PC-9 (cell line): ENCODE results near the gene CACNA1B.

Experiments used
- CTCF ChIP-seq: fragments of 200-600 bp; sonication (generic); conservative IDR thresholded peaks from 2 replicates; pipeline ENCODE4 v1.6.1; 2017; ENCODE audit warnings: mixed run types, antibody characterized with exemption, mild to moderate bottlenecking, moderate library complexity
- EZH2 ChIP-seq: fragments of 200-600 bp; sonication (generic); IDR thresholded peaks from 2 replicates; pipeline ENCODE4 v1.8.0; 2017; ENCODE audit warnings: antibody characterized with exemption, low read depth

- TF ChIP-seq CTCF (no peak), EZH2 (no peak)
Observed at GRCh38 chr9:137988051-137988450, 110.5 kb downstream of the CACNA1B start.
